Fibroblast of skin of left biceps (primary cell): ENCODE results near the gene TCHP.
"Not testable (repeated sequence)": the region's sequence is repeated elsewhere in the genome, so short reads cannot be mapped to it uniquely, and the experiment has no call there.

Experiments
- DNase-seq, 2 experiments: peaks; one replicate each; pipeline ENCODE4 v3.0.0-alpha.2; 2013; ENCODE audit warnings: low read depth in 2 of 2

Gene TCHP

GRCh38 chr12:109899783-109900751 lies at the start of gene TCHP:
Gene TCHP (plus strand): TSS chr12:109900274. CDS start chr12:109903027, 2,753 bp downstream.
- DNase-seq = peak; percentile 59 to 66

GRCh38 chr12:109850518-109850917 lies 49.6 kb upstream of the TCHP start:
- DNase-seq = not testable (repeated sequence)

- no peak for DNase-seq
Observed at GRCh38 chr12:109855377-109855776, 44.7 kb upstream of the TCHP start.

GRCh38 chr12:109857715-109858114 lies 42.4 kb upstream of the TCHP start:
- DNase-seq = no peak

- no peak for DNase-seq
Observed at GRCh38 chr12:109858764-109859163, 41.3 kb upstream of the TCHP start.

- no peak for DNase-seq
Observed at GRCh38 chr12:109860977-109861376, 39.1 kb upstream of the TCHP start.

GRCh38 chr12:109861689-109862314 lies 38.3 kb upstream of the TCHP start:
- no peak for DNase-seq

GRCh38 chr12:109862491-109862890 lies 37.6 kb upstream of the TCHP start:
- DNase-seq = not testable (repeated sequence)

- DNase-seq = no peak
Observed at GRCh38 chr12:109863847-109864712, 36.0 kb upstream of the TCHP start.

GRCh38 chr12:109864916-109865315 lies 35.2 kb upstream of the TCHP start:
- no peak for DNase-seq

GRCh38 chr12:109868182-109869051 lies 31.7 kb upstream of the TCHP start:
- no peak for DNase-seq

GRCh38 chr12:109870648-109871047 lies 29.4 kb upstream of the TCHP start:
- DNase-seq = no peak

- DNase-seq = no peak
Observed at GRCh38 chr12:109871668-109872314, 28.3 kb upstream of the TCHP start.

- no peak for DNase-seq
Observed at GRCh38 chr12:109873653-109874052, 26.4 kb upstream of the TCHP start.

- DNase-seq = no peak
Observed at GRCh38 chr12:109875572-109876131, 24.4 kb upstream of the TCHP start.

GRCh38 chr12:109876406-109876805 lies 23.7 kb upstream of the TCHP start:
- no peak for DNase-seq

- no peak for DNase-seq
Observed at GRCh38 chr12:109877504-109878246, 22.4 kb upstream of the TCHP start.

- DNase-seq = no peak
Observed at GRCh38 chr12:109878247-109878625, 21.8 kb upstream of the TCHP start.

- no peak for DNase-seq
Observed at GRCh38 chr12:109878749-109879148, 21.3 kb upstream of the TCHP start.
